HG02763 (cell line): ENCODE data around the gene MRPL10.
A peak's percentile ranks its signal among the peaks of the same experiment; 100 is the strongest.

Source experiments
- ATAC-seq: cut with Tn5 transposase; IDR thresholded peaks from one replicate; pipeline ENCODE4 v1.9.1; 2021; ENCODE audit warnings: mild to moderate bottlenecking, moderate library complexity; ENCODE audit not compliant: unreplicated experiment

The MRPL10 gene

DNA sequence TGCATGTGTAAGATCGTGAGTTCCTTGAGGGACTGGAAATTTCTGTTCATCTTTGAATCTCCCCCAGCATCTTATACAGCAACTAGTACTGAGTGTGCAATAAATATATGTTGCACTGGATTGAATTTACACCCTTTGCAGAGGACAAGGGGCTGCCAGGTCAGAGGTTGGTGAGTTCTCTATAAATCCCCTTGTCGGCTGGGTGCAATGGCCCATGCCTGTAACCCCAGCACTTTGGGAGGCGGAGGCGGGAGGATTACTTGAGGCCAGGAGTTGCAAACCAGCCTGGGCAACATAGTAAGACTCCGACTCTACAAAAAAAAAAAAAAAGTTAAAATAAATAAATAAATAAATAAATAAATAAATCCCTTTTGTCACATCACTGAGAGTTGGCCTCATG, 29.0 kb upstream of the MRPL10 start:
- no peak for ATAC-seq

DNA sequence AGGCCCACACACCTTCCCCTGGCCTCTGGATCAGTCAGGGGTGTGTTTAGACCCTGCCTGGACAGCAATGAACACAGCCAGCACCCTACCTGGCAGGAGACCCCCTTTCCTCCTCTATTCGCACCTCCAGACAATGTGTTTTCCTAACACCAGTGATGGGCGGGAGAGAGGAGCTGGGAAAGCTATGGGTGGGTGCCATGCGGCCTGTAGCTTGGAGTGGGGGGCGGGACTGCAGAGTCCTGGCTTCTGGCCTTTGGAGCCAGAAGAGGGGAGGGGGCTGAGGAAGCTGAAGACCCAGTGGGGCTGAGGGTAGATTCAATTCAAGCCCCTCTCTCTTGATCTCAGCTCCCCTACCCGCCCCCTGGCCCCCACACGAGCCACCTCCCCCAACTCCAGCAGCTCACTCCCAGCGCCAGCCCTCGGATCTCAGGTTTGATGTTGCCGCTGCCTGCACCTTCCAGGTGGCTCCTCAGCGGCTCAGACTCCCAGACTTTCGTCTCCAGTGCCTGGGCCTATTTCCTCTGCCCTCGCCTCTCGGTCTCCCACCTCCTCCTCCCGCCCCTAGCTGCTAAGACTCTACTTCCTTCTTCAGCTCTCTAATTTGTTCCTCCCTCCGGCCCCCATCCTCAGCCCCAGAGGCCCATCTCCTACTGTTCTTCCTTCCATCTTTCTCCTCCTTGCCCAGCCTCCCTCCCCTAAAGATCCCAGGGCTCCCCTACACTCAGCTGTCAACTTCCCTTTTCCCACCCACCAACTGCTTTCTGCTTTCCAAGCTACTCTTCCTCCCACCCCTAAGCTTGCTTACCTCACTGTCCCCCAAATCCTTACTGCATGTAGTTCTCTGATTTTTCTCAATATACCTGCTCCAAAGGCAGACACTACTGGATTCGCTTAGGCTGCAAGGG, 26.5 kb upstream of the MRPL10 start:
- ATAC-seq, result no peak

DNA sequence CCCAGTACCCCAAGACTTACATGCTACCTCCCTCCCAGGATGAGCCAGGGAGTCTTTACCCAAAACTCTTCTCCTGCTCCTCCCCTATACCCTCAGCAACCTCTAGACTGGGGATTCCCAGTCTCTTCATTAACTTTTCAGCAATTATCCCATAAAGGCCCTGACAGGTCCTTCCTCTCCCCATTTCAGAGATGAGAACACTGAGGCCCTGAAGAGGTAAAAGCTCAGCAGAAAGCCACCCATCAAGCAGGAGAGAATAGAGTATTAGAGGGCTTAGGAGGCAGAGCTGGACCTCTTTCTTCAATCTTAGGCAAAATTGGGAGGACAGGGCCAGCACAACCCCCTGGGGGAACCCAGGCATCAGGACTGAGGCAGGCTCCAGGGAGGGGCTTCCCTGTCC, 25.5 kb upstream of the MRPL10 start:
- no peak for ATAC-seq

DNA sequence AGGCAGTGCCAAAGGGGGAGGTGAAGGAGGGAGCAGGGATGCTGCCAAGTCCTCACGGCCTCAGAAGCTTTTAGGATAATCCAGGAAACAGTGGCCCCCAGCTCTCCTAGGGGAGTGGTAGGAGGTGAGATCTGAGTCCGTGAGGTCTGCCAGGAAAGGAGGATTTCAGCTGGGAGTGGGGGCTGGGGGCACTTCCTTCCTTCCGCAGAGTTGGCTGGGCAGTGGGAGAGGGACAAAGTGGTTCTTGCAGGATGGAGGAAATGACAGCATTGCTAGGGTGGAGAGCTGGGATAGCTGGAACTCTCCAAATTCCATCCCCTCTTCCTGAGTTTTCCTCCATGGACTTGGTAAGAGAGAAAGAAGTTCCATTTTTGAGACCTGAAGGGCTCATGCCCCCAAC, 24.4 kb upstream of the MRPL10 start:
- ATAC-seq, result no peak

DNA sequence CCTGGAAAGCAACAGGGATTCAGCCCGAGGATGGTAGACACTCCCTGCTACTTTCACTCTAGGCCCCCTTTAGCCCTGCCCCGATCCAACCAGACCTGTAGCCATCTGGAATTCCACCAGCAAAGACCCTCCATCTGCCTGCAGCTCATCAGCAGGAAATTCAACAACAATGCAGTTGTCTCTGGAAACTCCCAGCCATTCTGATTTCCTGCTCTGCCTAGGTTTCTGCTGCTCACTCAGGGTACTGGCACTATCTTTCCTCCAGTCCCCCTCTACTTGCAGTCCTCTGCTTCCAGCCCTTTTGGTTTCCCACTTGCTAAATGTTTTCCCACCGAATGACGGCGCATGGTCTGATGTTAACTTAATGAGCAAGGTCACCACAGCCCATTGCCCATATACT, 22.3 kb upstream of the MRPL10 start:
- no peak for ATAC-seq

DNA sequence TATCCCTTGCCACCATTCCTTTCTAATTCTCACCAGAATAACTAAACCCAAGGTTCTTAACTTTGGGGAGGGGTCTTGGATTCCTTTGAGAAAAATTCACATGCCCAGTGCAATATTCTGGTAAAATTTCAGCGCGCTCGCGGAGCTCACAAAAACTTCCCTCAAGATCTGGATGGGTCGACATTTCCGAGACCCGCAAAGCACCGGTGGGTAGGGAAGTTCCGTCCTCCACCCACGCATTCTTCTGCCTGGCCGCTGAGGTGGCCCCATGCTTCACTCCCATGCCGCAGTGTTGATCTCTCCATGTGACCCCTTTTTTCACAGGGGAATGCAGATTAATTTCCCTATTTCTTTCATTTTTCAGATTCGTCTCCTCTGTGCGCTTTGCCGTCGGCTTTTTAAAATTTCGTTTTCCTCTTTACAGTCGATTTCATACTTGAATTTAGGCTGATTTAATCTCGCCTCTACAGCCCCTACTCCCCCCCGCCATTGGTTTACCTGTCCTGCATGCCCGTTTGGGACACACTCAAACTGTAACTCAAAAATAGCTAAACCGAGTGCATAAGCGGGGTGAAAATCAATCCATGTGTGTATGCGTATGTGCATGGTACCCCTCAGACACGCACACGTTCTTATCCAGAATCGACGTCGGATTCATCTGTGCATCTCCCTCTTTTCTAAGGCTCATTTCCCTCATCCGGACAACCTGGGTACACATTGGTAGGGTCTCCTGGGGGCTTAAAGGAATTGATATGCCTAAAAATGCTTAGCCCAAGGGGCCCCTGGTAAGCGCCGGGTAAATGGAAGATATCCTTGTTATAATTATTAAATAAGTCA, 21.0 kb upstream of the MRPL10 start:
- no peak for ATAC-seq

DNA sequence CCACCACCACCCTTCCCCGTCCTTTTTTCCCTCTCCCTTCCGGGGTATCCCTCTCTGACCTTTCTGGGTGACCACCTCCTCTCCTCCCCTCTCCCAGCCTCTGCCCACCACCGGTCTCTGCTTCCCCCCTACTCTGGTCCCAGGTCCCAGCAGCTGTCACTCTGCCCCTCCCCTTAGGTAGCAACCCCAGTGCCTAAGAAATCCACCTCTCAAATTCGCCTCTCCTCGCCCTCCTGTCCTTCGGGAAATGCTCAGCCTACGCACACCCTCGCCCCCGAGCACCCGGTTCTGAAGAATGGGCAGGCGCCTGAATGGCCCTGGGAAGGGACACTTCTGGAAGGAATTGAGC, 20.4 kb upstream of the MRPL10 start:
- ATAC-seq, result no peak

DNA sequence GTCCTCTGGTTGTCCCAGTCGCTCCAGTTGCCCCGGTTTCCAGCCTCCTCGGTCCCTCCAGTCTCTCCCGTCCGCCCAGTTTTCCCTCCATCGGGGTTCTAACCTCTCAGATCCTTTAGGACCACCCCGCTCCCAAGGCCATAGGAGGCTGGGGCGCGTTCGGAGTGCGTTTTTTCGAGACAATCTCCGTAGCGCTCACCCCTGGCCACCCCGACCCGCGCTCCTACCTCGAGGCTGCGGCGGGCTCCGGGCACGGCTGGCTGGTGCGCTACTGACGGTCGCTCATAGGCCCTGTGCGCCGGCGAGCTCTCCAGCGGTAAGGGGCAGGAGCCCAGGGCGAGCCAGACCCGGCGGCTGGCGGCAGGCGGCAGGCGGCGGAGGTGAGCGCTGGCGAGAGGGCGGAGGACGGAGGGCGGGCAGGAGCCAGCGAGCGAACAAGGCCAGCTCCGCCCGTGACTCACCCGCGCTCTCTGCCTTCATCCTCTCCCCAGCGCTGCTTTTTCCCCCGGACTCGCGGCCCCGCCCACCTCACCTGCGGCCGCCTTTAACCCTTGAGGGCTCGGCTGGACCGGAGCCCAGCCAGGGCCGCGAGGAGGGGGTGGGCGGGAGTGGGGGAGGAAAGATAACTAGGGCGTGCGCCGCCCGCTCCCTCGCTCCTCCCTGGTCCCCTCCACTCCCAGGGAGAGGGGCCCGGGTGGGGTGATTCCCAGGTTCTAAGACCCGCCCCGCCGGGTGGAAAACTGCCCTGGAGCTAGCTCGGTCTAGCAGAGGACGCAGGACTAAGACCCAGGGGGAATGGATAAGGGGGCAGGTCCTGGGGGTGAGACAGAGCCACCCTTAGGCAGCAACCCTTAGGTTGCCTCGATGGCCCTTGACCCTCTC, 19.6 kb upstream of the MRPL10 start, which contains the start of gene SP6:
Gene SP6, minus strand, starts transcription at position 472 of the 882 bp plus-strand sequence. CDS start 2,734 bp downstream, outside the sequence.
- ATAC-seq, result no peak

DNA sequence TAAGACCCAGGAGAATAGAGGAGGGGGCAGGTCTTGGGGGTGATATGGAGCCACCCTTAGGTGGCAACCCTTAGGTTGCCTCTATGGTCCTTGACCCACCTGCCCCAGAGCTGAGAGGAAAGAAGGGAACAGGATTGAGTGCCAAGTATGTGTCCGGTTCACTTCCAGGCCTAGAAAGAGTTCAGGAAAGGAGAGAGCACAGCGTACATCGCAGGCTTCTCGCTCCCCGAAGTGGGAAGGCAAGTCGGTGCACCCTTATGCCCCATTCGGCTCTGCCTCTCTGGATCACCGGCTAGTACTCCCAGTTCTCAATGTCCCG, 19.0 kb upstream of the MRPL10 start:
- no peak for ATAC-seq

DNA sequence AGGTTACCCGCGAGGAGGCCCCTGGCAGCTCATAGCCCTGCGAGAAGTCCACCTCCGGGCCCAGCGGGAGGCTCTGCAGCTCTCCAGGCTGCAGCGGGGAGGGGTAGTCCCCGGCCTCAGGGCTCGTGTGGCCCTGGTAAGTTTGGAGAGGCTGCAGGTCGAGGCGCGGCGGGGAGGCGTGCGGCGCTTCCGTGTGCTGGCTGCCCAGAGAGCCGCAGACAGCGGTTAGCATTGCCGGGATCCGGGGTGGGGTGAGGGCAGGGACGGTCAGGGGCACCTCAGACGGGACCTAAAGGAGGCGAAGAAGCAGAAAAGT, 16.8 kb upstream of the MRPL10 start:
- ATAC-seq, result no peak

DNA sequence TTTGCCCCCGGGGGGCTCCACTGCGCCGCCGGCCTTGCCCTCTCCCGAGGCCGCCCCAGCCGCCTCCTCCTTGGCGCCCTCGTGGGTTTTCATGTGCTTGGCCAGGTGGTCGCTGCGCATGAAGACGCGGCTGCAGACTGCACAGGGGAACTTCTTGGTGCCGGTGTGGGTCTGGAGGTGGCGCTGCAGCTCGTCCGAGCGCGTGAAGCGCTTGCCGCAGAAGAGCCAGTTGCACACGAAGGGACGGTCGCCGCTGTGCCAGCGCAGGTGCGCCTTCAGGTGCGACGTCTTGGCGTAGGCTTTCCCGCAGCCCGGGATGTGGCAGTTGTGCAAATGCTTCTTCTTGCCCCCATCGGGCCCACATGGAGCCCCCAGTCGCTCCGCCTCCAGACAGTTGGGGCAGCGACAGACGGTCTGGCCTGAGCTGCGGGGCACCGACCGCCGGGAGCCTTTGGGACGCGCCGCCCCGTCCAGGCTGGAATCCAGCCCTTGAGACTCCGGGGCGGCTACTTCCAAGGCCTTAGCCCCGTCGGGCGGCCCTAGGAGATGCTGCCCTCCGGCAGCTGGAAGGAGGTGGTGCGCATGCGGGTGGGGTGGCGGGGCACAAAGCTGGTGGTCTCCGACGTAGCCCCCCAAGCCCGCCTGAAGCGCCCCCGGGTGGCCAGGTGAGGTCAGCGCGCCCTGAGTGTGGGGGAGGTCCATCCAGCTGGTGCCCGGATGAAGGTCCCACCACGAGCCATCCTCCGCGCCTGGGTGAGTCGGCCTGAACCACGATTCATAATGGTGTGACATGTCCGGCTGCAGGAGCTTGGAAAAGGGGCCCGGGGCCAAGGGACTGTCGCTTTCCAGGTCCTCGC, 16.2 kb upstream of the MRPL10 start:
- ATAC-seq, result no peak

DNA sequence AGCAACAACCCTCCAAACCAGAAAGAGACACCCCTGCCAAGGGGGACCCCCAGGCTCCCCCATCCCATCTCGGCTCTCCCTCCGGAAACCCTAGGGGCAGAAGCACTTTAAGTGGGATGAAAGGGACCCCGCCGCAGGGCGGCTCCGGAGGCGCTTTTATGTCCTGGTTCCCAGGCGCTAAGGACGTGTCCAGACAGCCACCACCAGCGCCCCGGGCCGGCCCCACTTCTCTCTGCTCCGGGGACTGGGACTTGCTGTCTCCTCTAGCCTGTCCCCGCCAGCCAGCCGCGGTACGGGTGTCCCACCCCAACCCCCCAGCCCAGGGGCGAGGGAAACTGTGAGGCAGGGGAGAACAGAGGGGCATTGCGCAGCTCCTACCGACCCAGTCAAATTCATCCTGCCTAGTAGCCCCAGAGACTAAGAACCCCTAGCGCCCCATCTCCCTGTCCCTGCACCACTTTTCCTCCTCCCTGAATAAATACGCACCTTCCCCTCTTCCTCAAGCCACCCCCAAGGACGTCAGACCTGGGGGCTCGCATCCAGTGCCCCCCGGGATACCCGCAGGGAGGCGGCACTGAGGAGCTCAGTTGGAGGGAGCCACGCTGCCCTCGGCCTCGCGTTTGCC, 15.5 kb upstream of the MRPL10 start:
- ATAC-seq, result no peak

DNA sequence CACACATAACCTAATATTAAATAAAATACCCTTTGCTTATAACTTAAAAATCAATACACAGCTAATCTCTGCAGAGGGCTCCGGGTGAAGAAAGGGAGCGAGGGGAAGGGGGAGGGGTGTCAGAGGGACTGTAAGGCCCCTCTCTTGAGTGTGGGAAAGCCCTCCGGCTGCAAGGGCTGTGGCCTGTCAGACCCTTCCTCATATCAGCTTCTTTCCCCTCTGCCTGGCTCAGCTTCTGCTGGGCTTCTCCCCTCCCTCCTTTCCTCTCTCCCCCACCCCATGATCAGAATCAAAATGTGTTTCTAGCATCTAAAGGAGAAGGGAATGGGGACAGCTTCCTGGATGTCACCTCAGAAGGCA, 14.4 kb upstream of the MRPL10 start:
- no peak for ATAC-seq

DNA sequence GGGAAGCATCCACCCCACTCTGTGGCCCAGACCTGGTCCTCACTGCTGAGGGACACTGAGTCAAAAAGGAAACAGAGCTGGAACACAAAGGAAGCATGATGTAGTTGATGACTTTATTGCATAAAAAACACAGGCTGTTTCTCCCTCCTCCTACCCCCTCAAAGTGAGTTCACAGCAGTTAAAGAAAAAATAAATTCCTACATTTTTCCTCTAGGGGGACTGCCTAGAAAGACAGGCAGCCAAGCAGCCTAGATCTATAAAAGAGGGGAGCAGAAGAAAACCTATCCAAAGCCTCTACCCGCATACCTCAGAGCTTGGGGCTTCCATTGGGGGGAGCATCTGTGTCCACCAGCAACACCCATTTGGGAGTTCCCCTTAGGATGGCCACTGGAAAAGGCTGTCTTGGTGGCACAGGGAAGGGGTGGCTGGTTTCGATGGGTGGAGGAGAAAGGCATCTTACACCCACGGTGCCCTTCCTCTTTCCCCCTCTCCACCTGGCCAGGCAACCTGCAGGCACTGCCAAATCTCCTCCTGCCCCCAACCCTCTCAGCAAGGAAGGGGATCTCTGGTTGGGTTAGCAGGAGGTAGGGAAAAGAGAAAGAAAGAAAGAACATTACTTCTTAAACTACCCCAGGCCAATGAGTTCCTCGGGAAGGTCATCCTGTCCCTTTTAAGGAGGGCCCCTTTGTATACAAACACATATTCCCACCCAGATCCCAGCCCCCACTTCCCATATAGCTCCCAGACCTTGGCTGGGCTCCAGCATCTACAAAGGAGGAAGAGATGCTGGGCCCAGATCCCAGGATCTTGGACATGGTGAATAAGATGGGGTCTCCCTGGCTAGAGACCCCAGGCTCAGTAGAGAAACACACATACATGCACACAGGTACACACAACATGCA, 13.7 kb upstream of the MRPL10 start:
- no peak for ATAC-seq

DNA sequence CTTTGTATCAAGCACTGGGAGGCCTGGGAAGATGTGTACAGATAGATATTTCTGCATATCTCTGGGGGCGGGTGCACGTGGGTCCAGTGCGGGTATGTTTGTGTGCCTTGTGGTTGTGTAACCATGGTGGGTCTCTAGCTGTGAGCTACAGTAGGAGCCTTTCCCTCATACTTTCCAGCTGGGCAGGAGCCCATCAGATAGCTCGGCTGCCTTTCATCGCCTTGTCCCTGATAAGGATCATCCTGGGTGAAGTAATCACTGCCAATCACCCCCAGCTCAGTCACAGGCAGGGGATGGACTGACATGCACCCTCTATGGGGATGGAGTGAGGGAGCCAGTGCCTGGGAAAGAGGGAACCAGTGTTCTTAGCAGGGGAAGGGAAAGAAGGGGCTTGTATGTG, 12.9 kb upstream of the MRPL10 start:
- no peak for ATAC-seq

DNA sequence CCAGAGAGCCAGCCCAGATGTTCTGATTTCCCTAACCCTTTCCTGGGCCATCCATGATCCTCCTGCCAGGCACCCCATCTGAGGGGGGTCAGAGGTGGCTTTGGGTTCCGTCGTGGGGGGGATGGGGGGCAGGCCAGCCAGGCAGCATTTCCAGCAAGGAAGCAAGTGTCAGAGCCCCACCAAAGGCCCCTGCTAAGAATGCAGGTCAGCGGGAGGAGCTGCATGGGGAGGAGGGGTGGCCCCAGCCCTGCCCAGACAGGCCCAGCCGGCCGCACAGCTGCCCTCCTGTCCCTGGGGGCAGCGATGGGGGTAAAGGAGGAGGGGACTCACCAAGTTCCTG, 12.0 kb upstream of the MRPL10 start:
- no peak for ATAC-seq

DNA sequence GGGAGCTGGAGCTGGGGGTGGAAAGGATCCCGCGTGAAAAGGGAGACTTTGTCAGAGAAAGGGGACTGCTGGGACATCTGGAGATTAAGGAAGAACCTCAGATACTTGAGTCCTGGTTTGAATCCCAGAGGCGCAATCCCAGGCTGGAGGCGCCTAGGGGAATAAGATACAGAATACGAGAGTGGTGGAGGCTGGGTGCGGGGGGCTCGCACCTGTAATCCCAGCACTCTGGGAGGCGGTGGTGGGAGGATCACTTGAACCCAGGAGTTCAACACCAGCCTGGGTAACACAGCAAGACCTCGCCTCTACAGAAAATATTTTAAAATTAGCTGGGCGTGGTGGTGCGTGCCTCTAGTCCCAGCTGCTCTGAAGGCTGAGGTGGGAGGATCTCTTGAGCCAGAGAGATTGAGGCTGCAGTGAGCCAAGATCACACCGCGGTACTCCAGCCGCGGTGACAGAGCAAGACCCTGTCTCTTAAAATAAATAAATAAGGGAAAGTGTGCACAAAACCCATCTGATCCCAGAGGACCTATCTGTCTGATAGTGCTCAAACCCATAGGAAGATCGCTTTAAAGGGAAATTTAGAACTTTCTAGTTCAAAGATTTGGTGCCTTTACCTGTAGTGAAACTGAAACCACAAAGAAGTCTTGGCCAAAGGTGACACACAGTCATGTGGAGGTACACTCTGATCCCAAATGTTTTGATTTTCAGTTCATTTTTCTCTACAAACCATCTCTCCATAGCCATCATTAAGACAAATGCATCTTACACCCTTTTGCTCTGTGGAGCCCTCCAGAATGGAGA, 10.3 kb upstream of the MRPL10 start:
- ATAC-seq, result no peak

DNA sequence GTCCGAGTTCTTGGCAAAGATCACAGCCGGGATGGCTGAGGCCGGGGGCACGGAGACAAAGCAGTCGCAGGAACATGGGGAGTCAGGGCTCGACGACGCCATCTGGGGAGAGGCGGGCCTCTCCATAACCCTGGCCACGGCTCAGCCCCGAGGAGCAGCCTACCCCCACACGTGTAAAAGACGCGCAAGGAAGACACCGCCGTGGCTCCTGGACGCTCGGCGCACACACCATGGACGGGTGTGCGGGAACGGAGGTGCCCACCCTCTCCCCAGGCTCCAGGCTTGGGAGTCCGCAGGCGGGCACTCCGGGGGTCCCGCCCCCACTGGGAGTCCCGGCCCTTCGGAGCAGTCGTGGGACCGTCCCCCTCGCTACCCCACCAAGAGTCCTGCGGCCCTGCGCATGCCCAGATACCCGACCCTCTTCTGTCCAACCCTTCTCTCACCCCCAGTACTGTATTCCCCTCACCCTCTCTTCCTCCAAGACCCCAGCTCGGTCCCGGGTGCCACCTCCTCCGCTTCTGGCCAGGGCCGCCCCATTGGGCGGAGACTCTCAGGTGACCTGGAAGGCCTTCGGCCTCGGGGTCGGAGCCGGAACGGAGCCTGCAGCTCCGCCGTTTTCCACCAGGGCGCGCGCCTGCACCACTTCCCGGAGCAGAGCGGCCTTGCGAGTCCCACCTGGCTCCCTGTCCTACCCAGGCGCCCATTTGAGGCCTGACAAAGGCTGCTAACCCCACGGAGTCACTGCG, 9.6 kb upstream of the MRPL10 start, which contains the start of gene SCRN2:
Gene SCRN2, minus strand, starts transcription at position 532 of the 746 bp plus-strand sequence. Its CDS starts 430 bp downstream, at position 102.
- peak; percentile 67 for ATAC-seq
